ENCODE data around the gene ISL2. TPM values are rescaled to one million over a fixed set of nuclear protein-coding genes. Genes with fewer than 3 reads are reported as not detected.
"Not testable (repeated sequence)": the region's sequence is repeated elsewhere in the genome, so short reads cannot be mapped to it uniquely, and the experiment has no call there.

ISL2 gene
- total and polyA plus RNA-seq, 2 donors: 0.09 to 0.23 TPM

DNA sequence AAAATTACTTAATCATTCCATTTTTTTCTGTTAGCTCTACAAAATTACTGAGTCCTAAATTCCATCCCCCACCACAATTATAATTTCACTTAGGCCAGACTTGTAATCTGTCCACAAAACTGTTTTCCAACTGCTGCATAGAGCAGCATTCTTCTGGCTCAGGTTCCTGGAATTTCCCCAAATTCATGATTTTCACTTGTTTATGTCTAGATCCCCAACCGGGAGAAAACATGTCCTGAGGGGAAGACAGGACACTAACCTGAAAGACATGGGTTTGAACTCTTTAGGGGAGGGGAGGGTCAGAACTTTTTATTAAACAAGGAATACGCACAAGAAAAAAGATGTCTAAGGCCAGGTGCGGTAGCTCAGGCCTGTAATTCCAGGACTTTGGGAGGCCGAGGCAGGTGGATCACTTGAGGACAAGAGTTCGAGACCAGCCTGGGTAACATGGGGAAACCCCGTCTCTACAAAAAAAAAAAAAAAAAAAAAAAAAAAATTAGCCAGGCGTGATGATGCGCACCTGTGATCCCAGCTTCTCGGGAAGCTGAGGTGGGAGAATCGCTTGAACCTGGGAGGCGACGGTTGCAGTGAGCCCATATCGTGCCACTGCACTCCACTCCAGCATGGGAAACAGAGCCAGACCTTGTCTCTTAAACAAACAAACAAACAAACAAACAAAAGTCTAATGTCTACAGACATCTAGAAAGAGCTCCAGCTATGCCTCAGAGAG is 26.8 kb upstream of the ISL2 start:
- Histone ChIP-seq H3K27me3 (ENCODE audit: control insufficient read depth in 2 of 2, insufficient read depth in 1 of 2, low read length in 1 of 2) (peaks cover 0 to 2% of the 10 kb centered on the region in 2 donors), H3K4me3 (ENCODE audit: low read length in 2 of 2) (no peak overlapping the region), H3K4me1 (ENCODE audit: control insufficient read depth in 2 of 2, insufficient read depth in 2 of 2, low read length in 2 of 2) (peaks cover 5 to 7% of the 10 kb centered on the region in 2 donors), H3K36me3 (ENCODE audit: control insufficient read depth in 2 of 2, insufficient read depth in 2 of 2, low read length in 1 of 2) (no peaks in the 10 kb centered on the region), H3K9me3 (ENCODE audit: control insufficient read depth in 2 of 2, insufficient read depth in 1 of 2, low read length in 1 of 2) (no peaks in the 10 kb centered on the region), H3K27ac (ENCODE audit: low read depth in 1 of 2, low read length in 1 of 2) (no peak overlapping the region)
- WGBS: 94% methylated on average over 13 of the region's 13 CpGs
- DNase-seq (ENCODE audit: low read depth in 6 of 9, low spot score in 9 of 9): peak in 1 of 9 donors; percentile 13

DNA sequence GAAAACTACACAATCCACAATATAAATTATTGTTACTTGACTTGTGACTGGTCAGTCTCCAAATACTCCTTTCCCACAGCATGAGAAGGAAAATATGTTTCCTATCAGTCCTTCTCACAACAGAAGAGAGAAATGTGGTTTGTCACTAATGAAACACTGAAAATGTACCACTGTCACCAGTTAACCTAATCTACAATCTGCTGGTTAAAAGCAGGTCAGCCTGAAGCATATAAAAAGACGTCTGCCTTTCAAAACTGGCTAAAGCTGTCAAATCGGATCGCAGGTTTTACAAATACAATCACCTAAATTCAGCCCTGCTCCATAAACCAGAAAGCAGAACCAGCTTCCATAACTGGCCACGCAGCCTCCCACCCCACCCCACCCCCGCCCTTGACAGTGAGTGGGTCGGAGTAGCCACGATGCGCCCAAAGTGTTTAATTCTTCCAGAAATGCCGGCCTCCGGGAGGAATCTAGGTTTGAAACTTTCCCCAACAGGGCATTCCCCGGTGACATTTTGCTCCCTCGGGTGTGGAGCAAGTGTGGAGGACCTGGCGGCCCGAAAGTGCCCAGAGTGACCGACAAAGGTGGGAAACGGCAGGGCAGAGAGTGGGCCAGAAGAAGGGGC is 26.0 kb upstream of the ISL2 start:
- peaks cover 0 to 2% of the 10 kb centered on the region in 2 donors for H3K27me3 ChIP-seq (ENCODE audit: control insufficient read depth in 2 of 2, insufficient read depth in 1 of 2, low read length in 1 of 2)
- H3K36me3 ChIP-seq (ENCODE audit: control insufficient read depth in 2 of 2, insufficient read depth in 2 of 2, low read length in 1 of 2): no peaks in the 10 kb centered on the region
- peaks cover 5 to 7% of the 10 kb centered on the region in 2 donors for H3K4me1 ChIP-seq (ENCODE audit: control insufficient read depth in 2 of 2, insufficient read depth in 2 of 2, low read length in 2 of 2)
- H3K9me3 ChIP-seq (ENCODE audit: control insufficient read depth in 2 of 2, insufficient read depth in 1 of 2, low read length in 1 of 2): no peaks in the 10 kb centered on the region
- peak overlapping the region; percentile 80 to 85 for H3K4me3 ChIP-seq (ENCODE audit: low read length in 2 of 2)
- peak overlapping the region; percentile 48 to 71 for H3K27ac ChIP-seq (ENCODE audit: low read depth in 1 of 2, low read length in 1 of 2)
- WGBS: under 1% methylated on average over 16 of the region's 16 CpGs
- DNase-seq (ENCODE audit: low read depth in 6 of 9, low spot score in 9 of 9): peak in 4 of 9 donors; percentile 11 to 46 (median 17)

DNA sequence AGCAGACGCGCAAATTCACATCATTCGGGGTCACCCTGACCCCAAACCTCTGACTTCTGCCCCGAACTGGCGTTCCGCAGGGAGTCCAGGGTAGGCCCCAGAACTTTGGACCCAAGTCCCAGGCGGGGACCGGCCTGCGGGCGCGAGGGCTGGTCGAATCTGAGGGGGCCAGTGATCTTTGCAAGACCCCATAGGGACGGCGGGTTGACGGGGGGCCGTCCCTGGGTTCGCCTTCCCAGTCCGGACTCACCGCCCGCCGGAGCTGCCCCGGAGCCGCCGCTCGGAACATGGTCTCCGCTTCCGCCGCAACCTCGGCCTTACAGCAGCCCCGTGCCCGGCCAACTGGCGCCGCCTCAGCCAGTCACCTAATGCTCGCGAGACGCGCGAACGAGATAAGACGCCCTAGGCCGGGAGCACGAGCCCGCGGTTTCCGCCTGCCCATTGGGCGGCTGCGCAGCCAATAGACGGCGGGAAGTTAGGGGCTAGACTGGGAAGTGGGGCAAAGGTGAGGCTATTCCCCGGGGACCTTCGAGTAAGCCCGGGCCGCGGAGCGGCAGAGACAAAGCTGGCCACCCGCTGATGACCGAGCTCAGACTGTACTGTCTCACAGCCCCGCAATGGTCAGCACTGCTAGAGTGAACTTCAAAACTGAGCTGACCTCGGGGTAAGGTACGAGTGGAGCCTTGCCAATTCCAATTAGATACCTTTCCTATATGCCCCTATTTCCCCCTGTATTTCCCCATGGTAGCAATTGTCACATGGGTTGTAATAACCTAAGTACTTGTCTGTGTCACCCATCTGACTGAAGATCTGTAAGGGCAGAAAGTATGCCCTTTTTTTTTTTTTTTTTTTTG is 25.2 kb upstream of the ISL2 start, which contains the start of gene ETFA:
ETFA (minus strand) TSS at position 370 of the 854 bp plus-strand sequence; CDS start at position 289, 81 bp downstream.
- Histone ChIP-seq H3K36me3 (ENCODE audit: control insufficient read depth in 2 of 2, insufficient read depth in 2 of 2, low read length in 1 of 2) (no peaks in the 10 kb centered on the region), H3K9me3 (ENCODE audit: control insufficient read depth in 2 of 2, insufficient read depth in 1 of 2, low read length in 1 of 2) (no peaks in the 10 kb centered on the region), H3K27ac (ENCODE audit: low read depth in 1 of 2, low read length in 1 of 2) (peak within 1 kb of the TSS; percentile 48 to 71), H3K4me3 (ENCODE audit: low read length in 2 of 2) (peak within 1 kb of the TSS; percentile 80 to 85), H3K4me1 (ENCODE audit: control insufficient read depth in 2 of 2, insufficient read depth in 2 of 2, low read length in 2 of 2) (peaks cover 5 to 7% of the 10 kb centered on the region in 2 donors), H3K27me3 (ENCODE audit: control insufficient read depth in 2 of 2, insufficient read depth in 1 of 2, low read length in 1 of 2) (peaks cover 0 to 2% of the 10 kb centered on the region in 2 donors)
- WGBS: 2% methylated on average over 60 of the region's 60 CpGs
- DNase-seq (ENCODE audit: low read depth in 6 of 9, low spot score in 9 of 9): peak; percentile 63 to 95 (median 85)

GRCh38 chr15:76312540-76313174 is 23.9 kb upstream of the ISL2 start:
- no peaks in the 10 kb centered on the region for H3K36me3 ChIP-seq (ENCODE audit: control insufficient read depth in 2 of 2, insufficient read depth in 2 of 2, low read length in 1 of 2)
- H3K9me3 ChIP-seq (ENCODE audit: control insufficient read depth in 2 of 2, insufficient read depth in 1 of 2, low read length in 1 of 2): no peaks in the 10 kb centered on the region
- H3K27me3 ChIP-seq (ENCODE audit: control insufficient read depth in 2 of 2, insufficient read depth in 1 of 2, low read length in 1 of 2): peaks cover 0 to 2% of the 10 kb centered on the region in 2 donors
- H3K27ac ChIP-seq (ENCODE audit: low read depth in 1 of 2, low read length in 1 of 2): no peak overlapping the region
- H3K4me1 ChIP-seq (ENCODE audit: control insufficient read depth in 2 of 2, insufficient read depth in 2 of 2, low read length in 2 of 2): peaks cover 5 to 7% of the 10 kb centered on the region in 2 donors
- WGBS: 97% methylated on average over 7 of the region's 7 CpGs
- no peak overlapping the region for H3K4me3 ChIP-seq (ENCODE audit: low read length in 2 of 2)
- no peak for DNase-seq (ENCODE audit: low read depth in 6 of 9, low spot score in 9 of 9)

GRCh38 chr15:76313175-76313567 is 23.4 kb upstream of the ISL2 start:
- H3K4me1 ChIP-seq (ENCODE audit: control insufficient read depth in 2 of 2, insufficient read depth in 2 of 2, low read length in 2 of 2); DNase-seq (ENCODE audit: low read depth in 6 of 9, low spot score in 9 of 9); H3K36me3 ChIP-seq (ENCODE audit: control insufficient read depth in 2 of 2, insufficient read depth in 2 of 2, low read length in 1 of 2); H3K27me3 ChIP-seq (ENCODE audit: control insufficient read depth in 2 of 2, insufficient read depth in 1 of 2, low read length in 1 of 2); H3K4me3 ChIP-seq (ENCODE audit: low read length in 2 of 2); H3K27ac ChIP-seq (ENCODE audit: low read depth in 1 of 2, low read length in 1 of 2); H3K9me3 ChIP-seq (ENCODE audit: control insufficient read depth in 2 of 2, insufficient read depth in 1 of 2, low read length in 1 of 2): not testable (repeated sequence)
- over 99% methylated on average over 4 of the region's 4 CpGs for WGBS

GRCh38 chr15:76313731-76314130 is 22.8 kb upstream of the ISL2 start:
- DNase-seq (ENCODE audit: low read depth in 6 of 9, low spot score in 9 of 9): no peak
- WGBS: 87% methylated on average over 5 of the region's 5 CpGs
- no peaks in the 10 kb centered on the region for H3K36me3 ChIP-seq (ENCODE audit: control insufficient read depth in 2 of 2, insufficient read depth in 2 of 2, low read length in 1 of 2)
- peaks cover 0 to 2% of the 10 kb centered on the region in 2 donors for H3K27me3 ChIP-seq (ENCODE audit: control insufficient read depth in 2 of 2, insufficient read depth in 1 of 2, low read length in 1 of 2)
- peaks cover 5 to 7% of the 10 kb centered on the region in 2 donors for H3K4me1 ChIP-seq (ENCODE audit: control insufficient read depth in 2 of 2, insufficient read depth in 2 of 2, low read length in 2 of 2)
- no peak overlapping the region for H3K4me3 ChIP-seq (ENCODE audit: low read length in 2 of 2)
- no peaks in the 10 kb centered on the region for H3K9me3 ChIP-seq (ENCODE audit: control insufficient read depth in 2 of 2, insufficient read depth in 1 of 2, low read length in 1 of 2)
- H3K27ac ChIP-seq (ENCODE audit: low read depth in 1 of 2, low read length in 1 of 2): peak overlapping the region in 1 of 2 donors; percentile 11

DNA sequence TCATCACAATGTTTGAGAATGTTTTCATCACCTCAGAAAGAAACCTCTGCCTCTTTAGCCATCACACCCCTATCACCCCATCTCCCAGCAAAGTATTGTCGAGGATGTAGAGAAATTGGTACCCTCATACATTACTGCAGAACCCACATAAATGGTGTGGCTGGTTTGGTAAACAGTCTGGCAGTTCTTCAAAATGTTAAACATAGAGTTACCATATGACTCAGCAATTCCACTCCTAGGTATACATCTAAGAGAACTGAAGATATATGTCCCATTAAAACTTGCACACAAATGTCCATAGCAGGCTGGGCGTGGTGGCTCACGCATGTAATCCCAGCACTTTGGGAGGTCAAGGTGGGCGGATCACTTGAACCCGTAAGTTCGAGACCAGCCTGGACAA is 16.6 kb upstream of the ISL2 start:
- Histone ChIP-seq H3K9me3 (ENCODE audit: control insufficient read depth in 2 of 2, insufficient read depth in 1 of 2, low read length in 1 of 2) (no peaks in the 10 kb centered on the region), H3K36me3 (ENCODE audit: control insufficient read depth in 2 of 2, insufficient read depth in 2 of 2, low read length in 1 of 2) (no peaks in the 10 kb centered on the region), H3K4me1 (ENCODE audit: control insufficient read depth in 2 of 2, insufficient read depth in 2 of 2, low read length in 2 of 2) (no peaks in the 10 kb centered on the region), H3K4me3 (ENCODE audit: low read length in 2 of 2) (no peak overlapping the region), H3K27me3 (ENCODE audit: control insufficient read depth in 2 of 2, insufficient read depth in 1 of 2, low read length in 1 of 2) (peaks cover 9 to 27% of the 10 kb centered on the region in 2 donors), H3K27ac (ENCODE audit: low read depth in 1 of 2, low read length in 1 of 2) (no peak overlapping the region)
- 91% methylated on average over 6 of the region's 6 CpGs for WGBS
- no peak for DNase-seq (ENCODE audit: low read depth in 6 of 9, low spot score in 9 of 9)

DNA sequence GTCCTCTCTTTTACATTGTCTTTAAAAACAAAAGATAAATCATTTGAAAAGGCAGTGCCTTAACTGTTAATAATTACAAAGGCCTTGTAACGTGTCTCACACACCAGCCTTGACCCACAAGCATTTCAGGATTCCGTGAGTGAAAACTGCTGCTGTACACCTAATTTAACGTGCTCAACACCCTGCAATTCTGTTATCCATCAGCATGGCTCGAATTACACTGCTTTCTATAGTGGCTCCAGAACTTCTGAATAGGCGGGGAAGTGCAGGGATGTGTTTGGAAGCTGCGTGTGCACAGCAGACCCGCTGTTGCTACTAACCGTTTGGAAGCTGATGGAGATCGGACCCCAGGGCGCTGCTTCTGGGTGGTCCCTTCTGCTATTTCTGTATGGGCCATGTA is 15.4 kb upstream of the ISL2 start:
- Histone ChIP-seq H3K36me3 (ENCODE audit: control insufficient read depth in 2 of 2, insufficient read depth in 2 of 2, low read length in 1 of 2) (no peaks in the 10 kb centered on the region), H3K27me3 (ENCODE audit: control insufficient read depth in 2 of 2, insufficient read depth in 1 of 2, low read length in 1 of 2) (peaks cover 9 to 32% of the 10 kb centered on the region in 2 donors), H3K27ac (ENCODE audit: low read depth in 1 of 2, low read length in 1 of 2) (no peak overlapping the region), H3K4me3 (ENCODE audit: low read length in 2 of 2) (no peak overlapping the region), H3K9me3 (ENCODE audit: control insufficient read depth in 2 of 2, insufficient read depth in 1 of 2, low read length in 1 of 2) (no peaks in the 10 kb centered on the region), H3K4me1 (ENCODE audit: control insufficient read depth in 2 of 2, insufficient read depth in 2 of 2, low read length in 2 of 2) (no peaks in the 10 kb centered on the region)
- 94% methylated on average over 10 of the region's 10 CpGs for WGBS
- no peak for DNase-seq (ENCODE audit: low read depth in 6 of 9, low spot score in 9 of 9)

Measured in thymus (tissue), 11 donors.